ENCODE measurements around the gene MRFAP1.

DNA sequence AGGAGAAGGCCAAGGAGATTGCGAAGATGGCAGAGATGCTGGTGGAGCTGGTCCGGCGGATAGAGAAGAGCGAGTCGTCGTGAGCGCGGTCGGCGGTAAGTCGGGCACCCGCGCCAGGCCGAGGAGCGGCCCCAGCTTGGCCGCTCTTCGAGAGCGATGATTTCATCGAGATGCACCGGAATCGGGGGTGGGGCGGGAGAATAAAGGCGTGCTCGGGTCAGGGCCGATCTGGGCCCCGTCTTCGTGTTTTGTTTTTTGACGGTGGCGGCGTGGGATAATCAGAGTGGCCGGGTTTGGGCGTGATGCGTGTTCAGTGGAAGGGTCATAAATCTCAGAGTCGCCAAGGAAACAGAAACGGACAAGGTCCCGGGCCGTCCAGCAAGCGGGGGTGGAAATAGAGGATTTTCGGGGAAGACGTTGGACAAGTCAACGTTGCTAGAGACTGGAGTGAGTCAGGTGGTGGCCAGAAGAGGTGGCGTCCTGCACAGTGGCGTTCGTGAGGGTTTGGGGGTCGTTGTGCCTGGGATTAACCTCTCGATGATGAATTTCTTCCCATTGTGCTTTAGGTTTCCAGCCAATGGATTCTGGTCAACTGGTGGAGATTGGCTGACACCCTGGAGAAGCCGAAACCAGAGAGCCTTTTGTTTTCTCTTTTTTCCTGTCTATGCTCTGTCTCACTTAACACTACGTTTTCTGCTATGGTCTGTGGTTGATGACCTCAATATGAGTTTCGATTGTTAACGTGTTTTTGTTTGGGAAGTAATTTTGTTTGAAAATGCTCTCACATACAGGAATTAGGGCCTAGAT, 882 bp downstream of the MRFAP1 start:
- TF ChIP-seq, protein P1, sequence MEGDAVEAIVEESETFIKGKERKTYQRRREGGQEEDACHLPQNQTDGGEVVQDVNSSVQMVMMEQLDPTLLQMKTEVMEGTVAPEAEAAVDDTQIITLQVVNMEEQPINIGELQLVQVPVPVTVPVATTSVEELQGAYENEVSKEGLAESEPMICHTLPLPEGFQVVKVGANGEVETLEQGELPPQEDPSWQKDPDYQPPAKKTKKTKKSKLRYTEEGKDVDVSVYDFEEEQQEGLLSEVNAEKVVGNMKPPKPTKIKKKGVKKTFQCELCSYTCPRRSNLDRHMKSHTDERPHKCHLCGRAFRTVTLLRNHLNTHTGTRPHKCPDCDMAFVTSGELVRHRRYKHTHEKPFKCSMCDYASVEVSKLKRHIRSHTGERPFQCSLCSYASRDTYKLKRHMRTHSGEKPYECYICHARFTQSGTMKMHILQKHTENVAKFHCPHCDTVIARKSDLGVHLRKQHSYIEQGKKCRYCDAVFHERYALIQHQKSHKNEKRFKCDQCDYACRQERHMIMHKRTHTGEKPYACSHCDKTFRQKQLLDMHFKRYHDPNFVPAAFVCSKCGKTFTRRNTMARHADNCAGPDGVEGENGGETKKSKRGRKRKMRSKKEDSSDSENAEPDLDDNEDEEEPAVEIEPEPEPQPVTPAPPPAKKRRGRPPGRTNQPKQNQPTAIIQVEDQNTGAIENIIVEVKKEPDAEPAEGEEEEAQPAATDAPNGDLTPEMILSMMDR (conservative IDR thresholded peaks at IDR 0.05; ENCODE audit: low read depth, low read length), result no peak
- no peak; the same call in 1 of the 2 replicates for TF ChIP-seq POLR2A (IDR thresholded peaks at IDR 0.05; ENCODE audit: low read depth, low read length)
- no peak for TF ChIP-seq SMC3 (IDR thresholded peaks at IDR 0.05; ENCODE audit: low read depth, low read length)
- no peak for TF ChIP-seq CEBPB (IDR thresholded peaks at IDR 0.05; ENCODE audit: low read depth, low read length)
- no peak for TF ChIP-seq BHLHE40 (IDR thresholded peaks at IDR 0.05; ENCODE audit: low read depth, low read length)
- no peak for TF ChIP-seq NFE2L2 (IDR thresholded peaks at IDR 0.05; ENCODE audit: low read depth, low read length)
- TF ChIP-seq, protein P2, sequence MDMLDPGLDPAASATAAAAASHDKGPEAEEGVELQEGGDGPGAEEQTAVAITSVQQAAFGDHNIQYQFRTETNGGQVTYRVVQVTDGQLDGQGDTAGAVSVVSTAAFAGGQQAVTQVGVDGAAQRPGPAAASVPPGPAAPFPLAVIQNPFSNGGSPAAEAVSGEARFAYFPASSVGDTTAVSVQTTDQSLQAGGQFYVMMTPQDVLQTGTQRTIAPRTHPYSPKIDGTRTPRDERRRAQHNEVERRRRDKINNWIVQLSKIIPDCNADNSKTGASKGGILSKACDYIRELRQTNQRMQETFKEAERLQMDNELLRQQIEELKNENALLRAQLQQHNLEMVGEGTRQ (IDR thresholded peaks at IDR 0.05; ENCODE audit: low read depth, low read length), result no peak
- TF ChIP-seq CHD1 (IDR thresholded peaks at IDR 0.05; ENCODE audit: low read depth, low read length), result no peak
- TF ChIP-seq FOS (IDR thresholded peaks at IDR 0.05; ENCODE audit: low read depth, low read length), result no peak
- TF ChIP-seq, protein P3, sequence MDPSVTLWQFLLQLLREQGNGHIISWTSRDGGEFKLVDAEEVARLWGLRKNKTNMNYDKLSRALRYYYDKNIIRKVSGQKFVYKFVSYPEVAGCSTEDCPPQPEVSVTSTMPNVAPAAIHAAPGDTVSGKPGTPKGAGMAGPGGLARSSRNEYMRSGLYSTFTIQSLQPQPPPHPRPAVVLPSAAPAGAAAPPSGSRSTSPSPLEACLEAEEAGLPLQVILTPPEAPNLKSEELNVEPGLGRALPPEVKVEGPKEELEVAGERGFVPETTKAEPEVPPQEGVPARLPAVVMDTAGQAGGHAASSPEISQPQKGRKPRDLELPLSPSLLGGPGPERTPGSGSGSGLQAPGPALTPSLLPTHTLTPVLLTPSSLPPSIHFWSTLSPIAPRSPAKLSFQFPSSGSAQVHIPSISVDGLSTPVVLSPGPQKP (IDR thresholded peaks at IDR 0.05; ENCODE audit: borderline replicate concordance, low read depth, low read length), result no peak
- TF ChIP-seq MXI1 (IDR thresholded peaks at IDR 0.05; ENCODE audit: borderline replicate concordance, low read depth, low read length), result peak; percentile 69; the same call in 1 of the 2 replicates
